ENCODE results near the gene ALOX15.

DNA sequence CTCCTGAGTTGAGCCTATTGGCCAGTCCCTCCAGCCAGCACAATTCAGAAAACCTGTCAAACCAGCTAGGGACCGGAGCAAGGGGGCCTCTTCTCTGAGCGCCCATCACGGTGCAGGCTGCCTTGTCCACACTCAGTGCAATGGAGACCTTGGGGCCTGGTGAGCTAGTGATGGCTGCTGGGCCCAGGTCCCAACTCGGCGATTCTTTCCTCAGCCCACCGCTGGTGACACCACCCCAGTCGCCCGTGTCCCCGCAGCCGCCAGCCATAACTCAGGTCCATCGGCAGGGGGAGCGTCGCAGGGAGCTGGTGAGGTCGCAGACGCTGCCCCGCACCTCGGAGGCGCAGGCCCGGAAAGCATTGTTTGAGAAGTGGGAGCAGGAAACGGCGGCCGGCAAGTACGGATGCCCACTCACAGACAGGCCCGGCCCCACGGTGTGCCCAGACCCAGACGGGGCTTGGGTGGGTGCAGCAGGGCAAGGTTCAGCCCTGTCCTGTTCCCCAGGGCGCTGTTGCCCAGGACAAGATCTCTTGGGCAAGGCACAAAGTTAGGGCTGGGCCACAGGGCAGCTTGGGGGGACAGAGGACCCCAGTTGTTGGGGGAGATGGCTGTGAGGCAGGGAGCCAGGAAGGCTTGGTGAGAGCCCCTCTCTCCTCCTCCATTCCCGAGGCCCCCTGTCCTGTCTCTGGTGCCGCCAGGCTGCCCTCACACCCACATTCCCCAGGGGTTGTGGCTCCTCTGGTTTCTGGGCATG lies 46.4 kb downstream of the ALOX15 start:
- TF ChIP-seq, protein P1, sequence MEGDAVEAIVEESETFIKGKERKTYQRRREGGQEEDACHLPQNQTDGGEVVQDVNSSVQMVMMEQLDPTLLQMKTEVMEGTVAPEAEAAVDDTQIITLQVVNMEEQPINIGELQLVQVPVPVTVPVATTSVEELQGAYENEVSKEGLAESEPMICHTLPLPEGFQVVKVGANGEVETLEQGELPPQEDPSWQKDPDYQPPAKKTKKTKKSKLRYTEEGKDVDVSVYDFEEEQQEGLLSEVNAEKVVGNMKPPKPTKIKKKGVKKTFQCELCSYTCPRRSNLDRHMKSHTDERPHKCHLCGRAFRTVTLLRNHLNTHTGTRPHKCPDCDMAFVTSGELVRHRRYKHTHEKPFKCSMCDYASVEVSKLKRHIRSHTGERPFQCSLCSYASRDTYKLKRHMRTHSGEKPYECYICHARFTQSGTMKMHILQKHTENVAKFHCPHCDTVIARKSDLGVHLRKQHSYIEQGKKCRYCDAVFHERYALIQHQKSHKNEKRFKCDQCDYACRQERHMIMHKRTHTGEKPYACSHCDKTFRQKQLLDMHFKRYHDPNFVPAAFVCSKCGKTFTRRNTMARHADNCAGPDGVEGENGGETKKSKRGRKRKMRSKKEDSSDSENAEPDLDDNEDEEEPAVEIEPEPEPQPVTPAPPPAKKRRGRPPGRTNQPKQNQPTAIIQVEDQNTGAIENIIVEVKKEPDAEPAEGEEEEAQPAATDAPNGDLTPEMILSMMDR (IDR thresholded peaks at IDR 0.05): peak in 2 of 3 experiments; percentile 12 to 35
- no peak for TF ChIP-seq EP300 (IDR thresholded peaks at IDR 0.05)

All from esophagus muscularis mucosa (tissue), 3 donors.